IMR-90 (cell line): ENCODE data around the gene TOP3B. TPM values are rescaled to one million over a fixed set of nuclear protein-coding genes. Genes with fewer than 3 reads are reported as not detected.
"Not testable (repeated sequence)": the region's sequence is repeated elsewhere in the genome, so short reads cannot be mapped to it uniquely, and the experiment has no call there.

Experiments
- ATAC-seq: fragments of 200-7000 bp; cut with Tn5 transposase; 2 replicates; pipeline ENCODE4 v1.9.1; 2020; ENCODE audit warnings: low read depth, mild to moderate bottlenecking, moderate library complexity
- BruUV-seq: library from RNA; stranded (reverse); fragments of 400-500 nt; replicated peaks from 2 replicates; lab custom pipeline; 2021; lab: Mats Ljungman, UMichigan
- CTCF ChIA-PET: fragments of 300-600 bp; formaldehyde crosslinking; extraction: SDS; loops from one replicate; lab custom pipeline; 2021; ENCODE audit warnings: antibody characterized with exemption; lab: Yijun Ruan, JAX
- POLR2A ChIA-PET: fragments of 300-600 bp; sonication (Branson Sonifier 250); formaldehyde crosslinking; loops from one replicate; lab custom pipeline; 2022; ENCODE audit warnings: antibody characterized with exemption; ENCODE audit not compliant: unreplicated experiment; lab: Charles Lee
- DNase-seq: peaks from one replicate; pipeline ENCODE4 v3.0.0; 2013
- H2AFZ ChIP-seq: replicated peaks from 2 replicates; pipeline ENCODE3; 2013; ENCODE audit warnings: low read length, mild to moderate bottlenecking; ENCODE audit not compliant: poor library complexity
- H2AK5ac ChIP-seq: 2 replicates; pipeline ENCODE4 v1.6.1; 2013; ENCODE audit warnings: low read depth, low read length, inconsistent platforms
- H2AK9ac ChIP-seq: replicated peaks from 2 replicates; pipeline ENCODE3; 2013; ENCODE audit warnings: mild to moderate bottlenecking, low read depth, low read length, moderate library complexity; ENCODE audit not compliant: poor library complexity
- H2BK120ac ChIP-seq: 2 replicates; pipeline ENCODE4 v1.6.1; 2013; ENCODE audit warnings: low read depth, low read length, inconsistent platforms
- H2BK15ac ChIP-seq: 3 replicates; pipeline ENCODE4 v1.6.1; 2013; ENCODE audit warnings: low read depth, low read length, inconsistent platforms
- H2BK20ac ChIP-seq: 2 replicates; pipeline ENCODE4 v1.6.1; 2013; ENCODE audit warnings: low read depth, mild to moderate bottlenecking, inconsistent platforms, low read length, moderate library complexity
- H2BK5ac ChIP-seq: 2 replicates; pipeline ENCODE4 v1.6.1; 2013; ENCODE audit warnings: mild to moderate bottlenecking, low read depth, low read length, inconsistent platforms; ENCODE audit not compliant: poor library complexity, severe bottlenecking
- H3K14ac ChIP-seq: replicated peaks from 2 replicates; pipeline ENCODE4 v1.6.1; 2013; ENCODE audit warnings: low read depth, low read length, inconsistent platforms
- H3K18ac ChIP-seq: 2 replicates; pipeline ENCODE4 v1.6.1; 2013; ENCODE audit warnings: low read depth, low read length, control low read depth
- H3K23ac ChIP-seq: 2 replicates; pipeline ENCODE4 v1.6.1; 2013; ENCODE audit warnings: low read depth, low read length, inconsistent platforms
- H3K27ac ChIP-seq: 2 replicates; pipeline ENCODE4 v1.5.1; 2013; ENCODE audit warnings: mild to moderate bottlenecking, control low read depth, low read length; ENCODE audit not compliant: insufficient read depth
- H3K27me3 ChIP-seq: 2 replicates; pipeline ENCODE4 v1.6.1; 2013; ENCODE audit warnings: low read length; ENCODE audit not compliant: control insufficient read depth, insufficient read depth
- H3K36me3 ChIP-seq: 2 replicates; pipeline ENCODE4 v1.6.1; 2013; ENCODE audit warnings: low read length, mixed read lengths; ENCODE audit not compliant: control insufficient read depth, insufficient read depth
- H3K4ac ChIP-seq: 2 replicates; pipeline ENCODE4 v1.6.1; 2013; ENCODE audit warnings: low read depth, low read length, inconsistent platforms
- H3K4me1 ChIP-seq: 2 replicates; pipeline ENCODE4 v1.6.1; 2013; ENCODE audit warnings: low read length, mixed read lengths; ENCODE audit not compliant: control insufficient read depth, insufficient read depth
- H3K4me2 ChIP-seq: 2 replicates; pipeline ENCODE4 v1.6.1; 2013; ENCODE audit warnings: low read depth, mild to moderate bottlenecking, control low read depth, low read length, moderate library complexity
- H3K4me3 ChIP-seq: 2 replicates; pipeline ENCODE4 v1.5.1; 2013; ENCODE audit warnings: low read depth, mild to moderate bottlenecking, control low read depth, low read length, moderate library complexity; ENCODE audit not compliant: insufficient read depth
- H3K56ac ChIP-seq: 2 replicates; pipeline ENCODE4 v1.6.1; 2013; ENCODE audit warnings: low read length, inconsistent platforms; ENCODE audit not compliant: insufficient read depth; ENCODE audit errors: extremely low read depth
- H3K79me1 ChIP-seq, 2 experiments: 2 replicates each; pipeline ENCODE4 v1.6.1; 2013; ENCODE audit warnings: low read length in 2 of 2, inconsistent platforms in 1 of 2, low read depth in 1 of 2
- H3K9ac ChIP-seq: 2 replicates; pipeline ENCODE4 v1.6.1; 2013; ENCODE audit warnings: low read depth, low read length, control low read depth
- H3K9me1 ChIP-seq: 2 replicates; pipeline ENCODE4 v1.6.1; 2013; ENCODE audit warnings: low read length, inconsistent platforms; ENCODE audit not compliant: insufficient read depth
- H3K9me3 ChIP-seq: 2 replicates; pipeline ENCODE4 v1.6.1; 2013; ENCODE audit warnings: low read length; ENCODE audit not compliant: control insufficient read depth, insufficient read depth
- H4K20me1 ChIP-seq: 2 replicates; pipeline ENCODE4 v1.6.1; 2013; ENCODE audit warnings: low read length, inconsistent platforms; ENCODE audit not compliant: insufficient read depth
- H4K5ac ChIP-seq: 2 replicates; pipeline ENCODE4 v1.6.1; 2013; ENCODE audit warnings: mild to moderate bottlenecking, low read depth, low read length, control low read depth
- H4K8ac ChIP-seq, 2 experiments: 2 replicates each; pipeline ENCODE4 v1.6.1; 2013; ENCODE audit warnings: low read depth in 2 of 2, low read length in 2 of 2, control low read depth in 1 of 2, inconsistent platforms in 1 of 2
- H4K91ac ChIP-seq: 2 replicates; pipeline ENCODE4 v1.6.1; 2013; ENCODE audit warnings: low read depth, low read length, inconsistent platforms; ENCODE audit not compliant: insufficient read depth
- WGBS, 2 experiments: methylation state at CpG; one replicate each; pipeline versions ENCODE4 v1.1.5 to v1.1.7; 2013; ENCODE audit warnings: missing lambda C conversion rate in 2 of 2; ENCODE audit not compliant: insufficient read length in 1 of 2; ENCODE audit errors: extremely low coverage in 2 of 2; 5-methylcytosine and 5-hydroxymethylcytosine counted together
- dilution Hi-C: fragments of 300-500 bp; cut with HindIII; formaldehyde crosslinking; loops from one replicate; pipeline ENCODE4 v1.14.3; 2018; ENCODE audit warnings: low sequenced_read_pairs; ENCODE audit not compliant: unreplicated experiment
- in situ Hi-C: fragments of 300-500 bp; cut with MboI; formaldehyde crosslinking; loops from 3 replicates; pipeline ENCODE4 v1.14.3; 2019; ENCODE audit warnings: low sequenced_read_pairs, inconsistent platforms, mixed read lengths
- intact Hi-C: fragments of 100-400 bp; cut with micrococcal nuclease; formaldehyde crosslinking; loops from 2 replicates; pipeline ENCODE4 v1.10.0; 2022
- polyA plus RNA-seq, 3 experiments: library from polyadenylated mRNA; depleted of rRNA; stranded (reverse); fragments of >200 nt; gene quantifications; 2 replicates each; pipeline ENCODE4 v1.2.3, GENCODE V29; 2012; ENCODE audit warnings: low replicate concordance in 1 of 3
- total RNA-seq: library from RNA; depleted of rRNA; stranded (reverse); fragments of >200 nt; gene quantifications from 2 replicates; pipeline ENCODE4 v1.2.3, GENCODE V29; 2012

Gene TOP3B
- total and polyA plus RNA-seq, 2 of the 4 experiments (the other 2 are of a cell fraction): 23.0 to 23.5 TPM

DNA sequence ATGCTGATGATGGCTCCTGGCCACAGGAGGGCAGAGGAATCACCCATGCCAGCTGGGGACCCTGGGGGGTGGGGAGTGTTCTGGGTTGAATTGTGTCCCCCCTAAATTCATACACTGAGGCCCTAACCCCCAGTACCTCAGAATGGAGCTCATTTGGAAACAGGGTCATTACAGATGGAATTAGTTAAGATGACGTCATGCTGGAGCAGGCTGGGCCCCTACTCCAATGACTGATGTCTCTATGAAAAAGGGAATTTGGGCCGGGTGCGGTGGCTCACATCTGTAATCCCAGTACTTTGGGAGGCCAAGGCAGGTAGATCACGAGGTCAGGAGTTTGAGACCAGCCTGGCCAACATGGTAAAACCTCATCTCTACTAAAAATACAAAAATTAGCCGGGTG, 42.7 kb downstream of the TOP3B start:
- H3K27ac ChIP-seq, CTCF ChIA-PET: not testable (repeated sequence)
- no CpG with 5 or more reads among the region's 5 CpGs for WGBS, 2 experiments

More for the DNA sequence above, 42.7 kb downstream of the TOP3B start:
- H3K23ac ChIP-seq, H4K5ac ChIP-seq, ATAC-seq, H3K56ac ChIP-seq, H2BK5ac ChIP-seq, H2BK120ac ChIP-seq, DNase-seq, dilution Hi-C loops, H2BK20ac ChIP-seq, H3K9ac ChIP-seq, H3K14ac ChIP-seq, POLR2A ChIA-PET, H4K8ac ChIP-seq, H3K4me2 ChIP-seq, H3K9me3 ChIP-seq, H2BK15ac ChIP-seq, BruUV-seq, H2AFZ ChIP-seq, H3K4ac ChIP-seq, H3K27me3 ChIP-seq, H3K18ac ChIP-seq, H4K91ac ChIP-seq, H3K4me3 ChIP-seq: not testable (repeated sequence)
- Histone ChIP-seq H3K36me3 (peaks cover 22% of the 10 kb centered on the region), H3K4me1 (peaks cover 29% of the 10 kb centered on the region), H2AK9ac (peak overlapping the region; percentile 86), H2AK5ac (peak overlapping the region; percentile 77; the same call in 1 of the 2 replicates), H3K9me1 (peaks cover 24% of the 10 kb centered on the region), H4K20me1 (peaks cover 10% of the 10 kb centered on the region; the same call in 1 of the 2 replicates), H3K79me1 (peaks cover 26 to 78% of the 10 kb centered on the region in 2 experiments)
- intact Hi-C loops: loop anchor here (5.0 kb wide), 2 partner anchors 73 to 273 kb away; partner anchors contain the start of genes MAPK1 and PPIL2
- in situ Hi-C loops: loop anchor here (5.0 kb wide), 1 partner anchor 228 kb away; no protein-coding TSS in a partner anchor
